Colonic mucosa (tissue), 4 donors: ENCODE measurements around the gene PRPF18. TPM values are rescaled to one million over a fixed set of nuclear protein-coding genes. Genes with fewer than 3 reads are reported as not detected.

Source experiments
- DNase-seq: peaks from one replicate; pipeline ENCODE4 v3.0.0-alpha.2; 2020
- H3K27ac ChIP-seq: fragments of 200-600 bp; one replicate; pipeline ENCODE4 v1.8.0; 2021
- H3K27me3 ChIP-seq: fragments of 200-600 bp; one replicate; pipeline ENCODE4 v1.8.0; 2021
- H3K36me3 ChIP-seq: fragments of 200-600 bp; one replicate; pipeline ENCODE4 v1.8.0; 2021
- H3K4me1 ChIP-seq: fragments of 200-600 bp; one replicate; pipeline ENCODE4 v1.8.0; 2021; ENCODE audit warnings: mild to moderate bottlenecking
- H3K4me3 ChIP-seq: fragments of 200-600 bp; one replicate; pipeline ENCODE4 v1.8.0; 2021
- H3K9ac ChIP-seq, 2 donors: one replicate each; pipeline ENCODE4 v1.7.0; 2013; ENCODE audit warnings: control low read depth in 2 of 2, low read depth in 2 of 2, low read length in 2 of 2
- H3K9me3 ChIP-seq: fragments of 200-600 bp; one replicate; pipeline ENCODE4 v1.8.0; 2021
- intact Hi-C: fragments of 100-400 bp; cut with DNase I; formaldehyde crosslinking; loops from one replicate; pipeline ENCODE4 v1.14.1; 2022
- total RNA-seq, 2 donors: library from RNA; stranded (reverse); fragmentation: NEBNext Ultra II Directional in 1 of 2; extraction: Animal tissue kit (Norgen Biotek cat#: 25700) in 1 of 2; gene quantifications; one replicate each; pipeline ENCODE4 v1.2.1, GENCODE V29; 2021
- TF ChIP-seq, protein P1 (sequence below): fragments of 200-600 bp; IDR thresholded peaks from one replicate; pipeline ENCODE4 v1.8.0; 2022; ENCODE audit warnings: antibody characterized with exemption, mild to moderate bottlenecking
- donor health status: healthy.
- donor health status: DM: no; HTN: no; CAD: no.
- donor health status: DM: no; HTN: no; CAD: no.

Gene PRPF18
- total RNA-seq, 2 donors from 2014 or later, result 20.3 to 20.4 TPM

DNA sequence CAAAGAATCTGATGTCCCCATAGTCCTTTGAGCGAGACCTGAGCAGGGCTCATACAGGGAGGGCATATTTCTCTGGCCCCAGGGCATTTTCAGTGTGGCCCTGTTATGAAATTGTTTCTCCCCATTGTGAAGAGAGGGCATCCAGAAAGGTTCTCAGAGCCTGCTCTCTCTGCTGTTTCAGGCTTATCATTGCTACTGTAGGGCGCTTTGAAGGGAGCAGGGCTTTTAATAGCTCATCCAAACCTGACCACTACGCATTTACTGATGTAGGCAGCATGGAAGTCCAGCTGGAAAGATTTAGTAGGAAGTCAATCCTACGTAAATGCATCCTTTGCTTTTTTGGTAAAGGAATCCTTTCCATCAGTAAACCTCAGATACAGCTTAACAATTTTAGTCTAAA, 68.1 kb downstream of the PRPF18 start:
- Histone ChIP-seq H3K9ac (no peak overlapping the region), H3K36me3 (no peaks in the 10 kb centered on the region), H3K9me3 (no peaks in the 10 kb centered on the region), H3K4me1 (no peaks in the 10 kb centered on the region), H3K27ac (no peak overlapping the region), H3K27me3 (no peaks in the 10 kb centered on the region), H3K4me3 (no peak overlapping the region)
- intact Hi-C loops, result no loop called here
- TF ChIP-seq, protein P1, sequence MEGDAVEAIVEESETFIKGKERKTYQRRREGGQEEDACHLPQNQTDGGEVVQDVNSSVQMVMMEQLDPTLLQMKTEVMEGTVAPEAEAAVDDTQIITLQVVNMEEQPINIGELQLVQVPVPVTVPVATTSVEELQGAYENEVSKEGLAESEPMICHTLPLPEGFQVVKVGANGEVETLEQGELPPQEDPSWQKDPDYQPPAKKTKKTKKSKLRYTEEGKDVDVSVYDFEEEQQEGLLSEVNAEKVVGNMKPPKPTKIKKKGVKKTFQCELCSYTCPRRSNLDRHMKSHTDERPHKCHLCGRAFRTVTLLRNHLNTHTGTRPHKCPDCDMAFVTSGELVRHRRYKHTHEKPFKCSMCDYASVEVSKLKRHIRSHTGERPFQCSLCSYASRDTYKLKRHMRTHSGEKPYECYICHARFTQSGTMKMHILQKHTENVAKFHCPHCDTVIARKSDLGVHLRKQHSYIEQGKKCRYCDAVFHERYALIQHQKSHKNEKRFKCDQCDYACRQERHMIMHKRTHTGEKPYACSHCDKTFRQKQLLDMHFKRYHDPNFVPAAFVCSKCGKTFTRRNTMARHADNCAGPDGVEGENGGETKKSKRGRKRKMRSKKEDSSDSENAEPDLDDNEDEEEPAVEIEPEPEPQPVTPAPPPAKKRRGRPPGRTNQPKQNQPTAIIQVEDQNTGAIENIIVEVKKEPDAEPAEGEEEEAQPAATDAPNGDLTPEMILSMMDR, result no peak
- no peak for DNase-seq

DNA sequence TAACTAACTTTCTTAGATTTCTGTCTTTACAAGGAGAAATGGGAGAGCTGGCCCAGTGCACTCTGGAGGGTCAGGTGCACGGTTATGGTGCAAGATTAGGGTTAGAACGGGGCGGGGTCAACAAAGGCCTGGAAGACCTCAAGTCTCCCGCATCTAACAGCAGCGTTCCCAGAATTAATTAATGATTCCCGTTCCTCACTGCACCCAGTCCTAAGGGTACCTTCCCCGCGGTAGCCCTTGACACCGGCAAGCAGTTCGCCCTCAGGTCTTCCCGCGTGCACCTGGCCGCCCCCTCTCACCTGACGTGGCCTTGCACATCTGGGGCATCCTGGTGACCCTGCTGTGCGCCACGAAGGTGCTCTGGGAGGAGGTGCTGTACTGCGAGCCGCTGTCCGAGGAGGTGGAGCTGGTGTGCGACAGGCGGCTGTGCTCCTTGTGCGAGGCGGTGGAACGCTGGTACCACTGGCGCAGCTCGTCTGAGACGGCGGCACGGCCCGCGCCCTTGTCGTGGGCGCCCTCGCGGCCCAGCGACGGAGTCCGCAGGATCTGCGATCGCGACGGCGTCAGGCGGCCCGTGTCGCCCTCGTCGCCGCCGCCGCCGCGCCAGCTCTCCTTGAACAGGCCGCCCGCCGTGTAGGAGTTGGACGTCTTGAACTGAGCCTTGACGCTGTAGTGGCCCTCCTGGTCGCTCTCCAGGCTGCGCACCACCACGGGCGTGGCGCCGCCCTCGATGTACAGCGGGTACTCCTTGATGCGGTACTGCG, 69.8 kb downstream of the PRPF18 start:
- intact Hi-C loops, result no loop called here
- DNase-seq, result no peak
- no peak overlapping the region for H3K27ac ChIP-seq
- H3K4me1 ChIP-seq, result no peaks in the 10 kb centered on the region
- no peaks in the 10 kb centered on the region for H3K27me3 ChIP-seq
- no peak overlapping the region for H3K9ac ChIP-seq
- H3K36me3 ChIP-seq, result no peaks in the 10 kb centered on the region
- no peak overlapping the region for H3K4me3 ChIP-seq
- TF ChIP-seq, protein P1, result no peak
- no peaks in the 10 kb centered on the region for H3K9me3 ChIP-seq

DNA sequence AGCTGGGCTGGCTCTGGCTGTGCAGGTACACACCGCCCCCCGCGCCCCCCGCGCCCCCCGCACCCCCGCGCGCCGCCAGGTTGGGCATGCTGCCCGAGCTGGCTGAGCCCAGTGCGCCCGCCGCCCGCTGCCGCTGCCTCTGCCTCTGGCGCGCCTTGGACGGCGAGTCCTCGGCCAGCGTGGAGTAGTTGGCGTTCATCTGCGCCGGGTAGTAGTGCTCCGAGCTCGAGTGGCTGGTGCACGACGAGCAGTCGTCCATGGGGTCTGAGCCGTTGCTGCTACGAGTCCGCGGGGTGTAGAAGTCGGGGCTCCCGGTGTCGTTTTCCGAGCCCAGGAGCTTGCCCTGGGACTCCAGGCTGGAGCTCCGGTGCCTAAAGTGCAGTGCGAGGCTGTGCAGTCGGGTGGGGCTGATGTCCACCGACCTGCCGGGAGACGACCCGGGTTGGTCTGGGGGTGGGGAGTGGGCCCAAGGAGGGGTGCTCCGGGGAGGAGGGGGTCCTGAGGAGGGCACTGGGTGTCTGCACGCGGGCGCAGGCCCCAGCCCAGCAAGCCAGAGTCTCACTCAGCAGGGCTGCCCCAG, 70.4 kb downstream of the PRPF18 start:
- H3K4me3 ChIP-seq, result no peak overlapping the region
- no peaks in the 10 kb centered on the region for H3K4me1 ChIP-seq
- H3K36me3 ChIP-seq, result no peaks in the 10 kb centered on the region
- no peak overlapping the region for H3K9ac ChIP-seq
- no peaks in the 10 kb centered on the region for H3K9me3 ChIP-seq
- H3K27me3 ChIP-seq, result no peaks in the 10 kb centered on the region
- intact Hi-C loops, result no loop called here
- no peak for DNase-seq
- no peak overlapping the region for H3K27ac ChIP-seq
- TF ChIP-seq, protein P1, result no peak

DNA sequence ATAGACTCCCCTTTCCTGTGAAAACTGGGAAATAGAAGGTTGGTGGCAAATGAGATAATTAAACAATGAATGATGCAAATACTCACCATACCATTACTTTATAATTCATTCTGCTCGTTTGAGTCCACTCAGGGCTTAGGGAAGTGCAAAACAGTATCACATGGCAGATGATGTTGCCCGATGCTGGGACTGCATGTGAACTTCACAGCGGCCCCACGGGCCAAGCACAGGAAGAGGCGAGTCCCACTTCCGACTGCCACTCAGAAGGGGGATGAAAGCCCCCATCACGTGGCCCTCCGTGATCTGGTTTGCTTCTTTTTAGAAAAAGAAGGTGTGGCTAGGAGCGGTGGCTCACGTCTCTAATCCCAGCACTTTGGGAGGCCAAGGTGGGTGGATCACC, 71.5 kb downstream of the PRPF18 start:
- TF ChIP-seq, protein P1, result no peak
- Histone ChIP-seq H3K4me3 (no peak overlapping the region), H3K36me3 (no peaks in the 10 kb centered on the region), H3K9me3 (no peaks in the 10 kb centered on the region), H3K27me3 (no peaks in the 10 kb centered on the region), H3K4me1 (no peaks in the 10 kb centered on the region), H3K27ac (no peak overlapping the region), H3K9ac (no peak overlapping the region)
- DNase-seq, result no peak
- intact Hi-C loops, result loop anchor here (2.0 kb wide), 1 partner anchor 121 kb away; no protein-coding TSS in a partner anchor

DNA sequence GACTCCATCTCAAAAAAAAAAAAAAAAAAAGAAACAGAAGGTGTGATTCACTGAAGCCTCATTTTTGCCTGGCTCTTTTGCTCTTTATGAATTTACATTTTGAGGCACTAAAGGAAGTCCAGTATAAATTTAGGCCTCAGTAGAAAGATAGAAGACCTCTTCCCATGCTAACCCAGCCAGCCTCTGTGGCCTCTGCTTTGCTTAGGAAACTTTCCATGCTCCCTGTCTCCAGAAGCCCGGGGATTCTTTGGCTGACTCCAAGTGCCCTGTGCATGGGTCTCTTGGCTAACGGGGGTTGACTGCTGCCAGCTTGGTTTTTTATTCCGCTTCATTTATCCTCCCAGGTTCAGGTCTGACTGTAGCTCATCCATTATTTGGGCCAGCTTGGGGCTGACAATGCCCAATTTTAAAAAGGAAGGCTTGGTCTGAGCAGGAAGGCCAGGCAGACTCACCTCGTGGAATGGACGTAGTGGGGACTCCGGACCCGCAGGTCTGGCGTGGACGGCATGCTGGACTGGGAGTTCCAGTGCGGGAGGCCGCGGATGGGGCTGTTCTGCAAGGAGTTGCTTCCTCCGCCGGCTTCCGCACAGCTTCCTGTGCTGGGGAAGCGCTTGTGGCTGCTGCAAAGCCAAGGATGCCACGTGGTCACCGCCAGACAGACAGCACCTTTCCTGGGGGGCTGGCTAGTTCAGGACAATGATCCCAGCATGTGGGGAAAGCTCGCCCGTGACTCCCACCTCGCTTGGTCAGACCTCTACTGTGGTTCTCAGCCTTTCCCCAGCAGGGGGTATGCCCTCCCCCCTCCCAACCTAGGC, 72.3 kb downstream of the PRPF18 start:
- Histone ChIP-seq H3K9me3 (no peaks in the 10 kb centered on the region), H3K27ac (no peak overlapping the region), H3K9ac (no peak overlapping the region), H3K4me3 (no peak overlapping the region), H3K27me3 (no peaks in the 10 kb centered on the region), H3K36me3 (no peaks in the 10 kb centered on the region), H3K4me1 (no peaks in the 10 kb centered on the region)
- intact Hi-C loops, result loop anchor here (2.0 kb wide), 1 partner anchor 120 kb away; no protein-coding TSS in a partner anchor
- TF ChIP-seq, protein P1, result no peak
- peak; percentile 23 for DNase-seq
